GM12878 (cell line): ENCODE measurements around the gene MAN2A2. TPM values are rescaled to one million over a fixed set of nuclear protein-coding genes. Genes with fewer than 3 reads are reported as not detected.

Experiments
- ATAC-seq: fragments of 200-7000 bp; cut with Tn5 transposase; 3 replicates; pipeline ENCODE4 v1.9.1; 2020; ENCODE audit warnings: mild to moderate bottlenecking, moderate library complexity
- BruUV-seq: library from RNA; stranded (reverse); fragments of 400-500 nt; replicated peaks from 2 replicates; lab custom pipeline; 2021; lab: Mats Ljungman, UMichigan
- CTCF ChIA-PET: fragments of 300-600 bp; sonication (Branson Sonifier 250); formaldehyde crosslinking; extraction: SDS; loops from one replicate; lab custom pipeline; 2021; ENCODE audit warnings: inconsistent platforms; lab: Yijun Ruan, JAX
- POLR2A ChIA-PET: fragments of 350-600 bp; formaldehyde crosslinking; extraction: SDS; loops from one replicate; lab custom pipeline; 2021; ENCODE audit warnings: inconsistent platforms; lab: Charles Lee
- RAD21 ChIA-PET: fragments of 300-600 bp; sonication (Branson Sonifier 250); formaldehyde crosslinking; loops from one replicate; lab custom pipeline; 2023; ENCODE audit warnings: antibody characterized with exemption; ENCODE audit not compliant: unreplicated experiment; lab: Charles Lee
- SMC1A ChIA-PET: fragments of 300-600 bp; sonication (Branson Sonifier 250); formaldehyde crosslinking; loops from one replicate; lab custom pipeline; 2023; ENCODE audit not compliant: unreplicated experiment, uncharacterized antibody; lab: Charles Lee
- DNase-seq: peaks from one replicate; pipeline ENCODE4 v3.0.0-alpha.2; 2011; ENCODE audit warnings: low read depth, low spot score
- FAIRE-seq: peaks from 3 replicates; lab custom pipeline; 2011; peaks lifted over from hg19 to GRCh38; lab: Jason Lieb, UNC
- H2AFZ ChIP-seq: 2 replicates; pipeline ENCODE4 v1.6.0; 2011; ENCODE audit warnings: low read depth, low read length, control low read depth; ENCODE audit not compliant: control insufficient read depth
- H3K27ac ChIP-seq: 2 replicates; pipeline ENCODE4 v1.5.1; 2011; ENCODE audit warnings: control low read depth; ENCODE audit not compliant: control insufficient read depth, insufficient read depth
- H3K27me3 ChIP-seq, 2 experiments: replicated peaks in 1 of 2; 2 replicates each; pipeline versions ENCODE4 v1.6.0 to v1.6.1; 2011; ENCODE audit warnings: low read length in 1 of 2; ENCODE audit not compliant: control insufficient read depth in 2 of 2, insufficient read depth in 2 of 2
- H3K36me3 ChIP-seq, 2 experiments: 2 replicates each; pipeline ENCODE4 v1.5.1; 2011; ENCODE audit warnings: low read length in 1 of 2; ENCODE audit not compliant: control insufficient read depth in 2 of 2, insufficient read depth in 2 of 2
- H3K4me1 ChIP-seq: 2 replicates; pipeline ENCODE4 v1.6.1; 2011; ENCODE audit warnings: mild to moderate bottlenecking, low read length, moderate library complexity, mixed read lengths; ENCODE audit not compliant: control insufficient read depth, insufficient read depth
- H3K4me2 ChIP-seq: 2 replicates; pipeline ENCODE4 v1.6.0; 2011; ENCODE audit warnings: control low read depth; ENCODE audit not compliant: control insufficient read depth, insufficient read depth
- H3K4me3 ChIP-seq: fragments of 200-600 bp; sonication (generic); 2 replicates; pipeline ENCODE4 v1.5.1; 2016
- H3K79me2 ChIP-seq: 2 replicates; pipeline ENCODE4 v1.6.0; 2011; ENCODE audit warnings: low read length; ENCODE audit not compliant: control insufficient read depth, insufficient read depth
- H3K9ac ChIP-seq: 2 replicates; pipeline ENCODE4 v1.8.0; 2011; ENCODE audit warnings: low read length, control low read depth, mixed read lengths; ENCODE audit not compliant: control insufficient read depth, insufficient read depth
- H3K9me3 ChIP-seq: replicated peaks from 3 replicates; pipeline ENCODE4 v1.5.1; 2011; ENCODE audit warnings: mild to moderate bottlenecking, low read length; ENCODE audit not compliant: control insufficient read depth, insufficient read depth
- H4K20me1 ChIP-seq: 2 replicates; pipeline ENCODE4 v1.6.0; 2011; ENCODE audit not compliant: control insufficient read depth, insufficient read depth
- E2F8 ChIP-seq: fragments of 450-650 bp; IDR thresholded peaks from 2 replicates; pipeline ENCODE4 v1.6.1; 2018; ENCODE audit warnings: mild to moderate bottlenecking, low read depth, moderate library complexity; ENCODE audit not compliant: partially characterized antibody
- EGR1 ChIP-seq, 2 experiments: IDR thresholded peaks; 1 replicate in 1 of 2; 2 replicates in 1 of 2; pipeline ENCODE4 v1.6.1; 2011 to 2012; ENCODE audit warnings: low read depth in 2 of 2, low read length in 2 of 2, borderline replicate concordance in 1 of 2, mild to moderate bottlenecking in 1 of 2, moderate library complexity in 1 of 2
- KLF5 ChIP-seq: fragments of 450-650 bp; IDR thresholded peaks from 2 replicates; pipeline ENCODE4 v1.6.1; 2014; ENCODE audit warnings: mild to moderate bottlenecking; ENCODE audit not compliant: partially characterized antibody
- MYB ChIP-seq: fragments of 150-350 bp; IDR thresholded peaks from 2 replicates; pipeline ENCODE4 v1.6.1; 2014; ENCODE audit warnings: mild to moderate bottlenecking, low read depth, low read length, borderline replicate concordance
- NR2F1 ChIP-seq: fragments of 450-650 bp; conservative IDR thresholded peaks from 2 replicates; pipeline ENCODE4 v1.6.1; 2017; ENCODE audit warnings: mild to moderate bottlenecking
- RBBP5 ChIP-seq: fragments of 200-600 bp; sonication (generic); conservative IDR thresholded peaks from 2 replicates; pipeline ENCODE4 v1.6.1; 2016
- RELA ChIP-seq: fragments of 450-650 bp; IDR thresholded peaks from 2 replicates; pipeline ENCODE4 v1.8.0; 2014; ENCODE audit warnings: borderline replicate concordance; ENCODE audit not compliant: partially characterized antibody
- REST ChIP-seq: IDR thresholded peaks from 2 replicates; pipeline ENCODE4 v1.6.1; 2012; ENCODE audit warnings: mild to moderate bottlenecking, low read depth, low read length
- SIN3A ChIP-seq: IDR thresholded peaks from 2 replicates; pipeline ENCODE4 v1.6.1; 2012; ENCODE audit warnings: low read depth, low read length, improper control_type of control experiment
- ZBTB4 ChIP-seq: fragments of 450-650 bp; formaldehyde crosslinking; IDR thresholded peaks from 2 replicates; pipeline ENCODE4 v1.4.0; 2022; ENCODE audit warnings: mild to moderate bottlenecking, moderate library complexity
- WGBS: methylation state at CpG from one replicate; pipeline ENCODE4 v1.1.6; 2016; ENCODE audit warnings: low lambda C conversion rate; ENCODE audit not compliant: insufficient replicate concordance, insufficient coverage; ENCODE audit errors: missing lambda C conversion rate; 5-methylcytosine and 5-hydroxymethylcytosine counted together
- in situ Hi-C: fragments of 300-500 bp; cut with MboI; formaldehyde crosslinking; loops from 9 replicates; pipeline ENCODE4 v1.14.3; 2018; ENCODE audit warnings: mixed read lengths
- intact Hi-C: fragments of 100-400 bp; cut with micrococcal nuclease; formaldehyde crosslinking; loops from one replicate; pipeline ENCODE4 v1.14.2; 2022; ENCODE audit not compliant: unreplicated experiment
- polyA plus RNA-seq, 11 experiments: library from polyadenylated mRNA; depleted of rRNA in 4 of 11; unstranded in 6 of 11; stranded (reverse) in 5 of 11; fragments of >200 nt; fragmentation: Nextera tagmentation in 4 of 11; fragmentation: Illumina TruSeq in 1 of 11; extraction: Ambion mirVana in 4 of 11; extraction: Trizol in 1 of 11; gene quantifications; 1 replicate in 1 of 11; 2 replicates in 10 of 11; pipeline versions ENCODE4 v1.2.1 to v1.2.3, GENCODE V29; 2011 to 2016; ENCODE audit warnings: inconsistent platforms in 2 of 11, missing spikeins in 2 of 11, low read depth in 1 of 11
- total RNA-seq, 4 experiments: library from RNA; depleted of rRNA in 3 of 4; stranded (reverse); fragments of >200 nt in 3 of 4; fragmentation: Illumina TruSeq in 1 of 4; extraction: Trizol in 1 of 4; gene quantifications; 2 replicates each; pipeline versions ENCODE4 v1.2.1 to v1.2.3, GENCODE V29; 2013 to 2021

The MAN2A2 gene
- total and polyA plus RNA-seq, 10 of the 15 experiments (the other 5 are each of a cell fraction or from before 2014, with no cell fraction given) = 4.2 to 79.4 (median 23.2) TPM

GRCh38 chr15:90957791-90958190, 54.7 kb downstream of the MAN2A2 start (continued):
- TF ChIP-seq ZBTB4 (CRISPR knock-in tag) = no peak
- no peak for TF ChIP-seq MYB

- BruUV-seq = no TSS peak
- POLR2A ChIA-PET = interaction anchor here (0.7 to 1.5 kb wide), 2 partner anchors 16 to 27 kb away, joined by 4 to 5 read pairs; partner anchors contain the start of gene HDDC3
- SMC1A ChIA-PET = interaction anchor here (1.4 kb wide), 2 partner anchors 22 to 91 kb away, joined by 4 read pairs; no protein-coding TSS in a partner anchor
- intact Hi-C loops = loop anchor here (5.0 kb wide), 3 partner anchors 33 to 88 kb away; partner anchors contain the start of genes PRC1 and VPS33B
- Histone ChIP-seq H3K4me3 (no peak overlapping the region), H3K4me2 (no peak overlapping the region), H3K36me3 (peaks cover 21% of the 10 kb centered on the region in 2 experiments), H3K9me3 (no peaks in the 10 kb centered on the region), H3K79me2 (peaks cover 24% of the 10 kb centered on the region), H3K27ac (no peak overlapping the region), H3K27me3 (no peaks in the 10 kb centered on the region), H4K20me1 (no peaks in the 10 kb centered on the region), H3K9ac (no peak overlapping the region), H2AFZ (no peak overlapping the region), H3K4me1 (peaks cover 3% of the 10 kb centered on the region; the same call in 1 of the 2 replicates)
- FAIRE-seq (no peak), ATAC-seq (no peak), DNase-seq (no peak)
- RAD21 ChIA-PET = interaction anchor here (0.6 kb wide), 1 partner anchor 630 kb away, joined by 3 read pairs; no protein-coding TSS in a partner anchor
- in situ Hi-C loops = loop anchor here (25.0 kb wide), 1 partner anchor 1372 kb away; the partner anchor contains the start of gene TICRR
- WGBS = 98% methylated on average over 8 of the region's 8 CpGs
- CTCF ChIA-PET = interaction anchor here (1.0 to 6.4 kb wide), 9 partner anchors 12 to 90 kb away, joined by 3 to 74 read pairs (median 6); partner anchors contain the start of genes HDDC3 and UNC45A
- no peak for TF ChIP-seq RBBP5
- no peak for TF ChIP-seq REST
- TF ChIP-seq NR2F1 = no peak
- no peak for TF ChIP-seq KLF5
- TF ChIP-seq EGR1 (IDR thresholded peaks at IDR 0.05; ENCODE audit: borderline replicate concordance in 1 of 2, low read depth in 2 of 2, low read length in 2 of 2) = no peak
- TF ChIP-seq RELA = no peak
- no peak for TF ChIP-seq E2F8
- TF ChIP-seq SIN3A = no peak
Measured at GRCh38 chr15:90959028-90959595, 56.0 kb downstream of the MAN2A2 start.
